Measurements from ENCODE around the gene SDHAF4. TPM values are rescaled to one million over a fixed set of nuclear protein-coding genes. Genes with fewer than 3 reads are reported as not detected.
"Not testable (repeated sequence)": the region's sequence is repeated elsewhere in the genome, so short reads cannot be mapped to it uniquely, and the experiment has no call there.

Gene SDHAF4
- total RNA-seq, 2 donors from 2014 or later = 9.6 to 12.0 TPM

GRCh38 chr6:70604254-70604653 is 37.5 kb downstream of the SDHAF4 start:
- no peak overlapping the region for H3K4me3 ChIP-seq
- no peak overlapping the region for H3K9ac ChIP-seq (ENCODE audit: low read depth in 2 of 2, low read length in 2 of 2)
- no peaks in the 10 kb centered on the region for H3K9me3 ChIP-seq
- DNase-seq = no peak
- H3K27ac ChIP-seq = no peak overlapping the region
- H3K4me1 ChIP-seq = no peaks in the 10 kb centered on the region
- TF ChIP-seq CTCF (IDR thresholded peaks at IDR 0.05) = no peak
- no peaks in the 10 kb centered on the region for H3K27me3 ChIP-seq
- H3K36me3 ChIP-seq = no peaks in the 10 kb centered on the region
- intact Hi-C loops (cut with DNase I) = no loop called here

- intact Hi-C loops (cut with DNase I); H3K27me3 ChIP-seq; H3K27ac ChIP-seq; H3K4me1 ChIP-seq; H3K9ac ChIP-seq (ENCODE audit: low read depth in 2 of 2, low read length in 2 of 2); H3K4me3 ChIP-seq; DNase-seq; H3K36me3 ChIP-seq; H3K9me3 ChIP-seq: not testable (repeated sequence)
These were observed 40.6 kb downstream of the SDHAF4 start for GRCh38 chr6:70607371-70607770.

- H3K4me3 ChIP-seq; H3K36me3 ChIP-seq; H3K9ac ChIP-seq (ENCODE audit: low read depth in 2 of 2, low read length in 2 of 2); DNase-seq; H3K27me3 ChIP-seq; H3K4me1 ChIP-seq; intact Hi-C loops (cut with DNase I); H3K9me3 ChIP-seq; H3K27ac ChIP-seq: not testable (repeated sequence)
These were observed 42.5 kb downstream of the SDHAF4 start for GRCh38 chr6:70609181-70609580.

GRCh38 chr6:70616728-70617260 is 50.1 kb downstream of the SDHAF4 start:
- no peak overlapping the region for H3K4me3 ChIP-seq
- H3K9me3 ChIP-seq = no peaks in the 10 kb centered on the region
- DNase-seq = peak; percentile 29
- intact Hi-C loops (cut with DNase I) = no loop called here
- H3K9ac ChIP-seq (ENCODE audit: low read depth in 2 of 2, low read length in 2 of 2) = no peak overlapping the region
- no peaks in the 10 kb centered on the region for H3K4me1 ChIP-seq
- H3K27me3 ChIP-seq = no peaks in the 10 kb centered on the region
- no peak overlapping the region for H3K27ac ChIP-seq
- no peaks in the 10 kb centered on the region for H3K36me3 ChIP-seq
- TF ChIP-seq CTCF (IDR thresholded peaks at IDR 0.05) = no peak

- intact Hi-C loops (cut with DNase I) = no loop called here
- Histone ChIP-seq H3K4me1 (no peaks in the 10 kb centered on the region), H3K36me3 (no peaks in the 10 kb centered on the region), H3K9ac (ENCODE audit: low read depth in 2 of 2, low read length in 2 of 2) (no peak overlapping the region), H3K27me3 (no peaks in the 10 kb centered on the region), H3K4me3 (no peak overlapping the region), H3K9me3 (no peaks in the 10 kb centered on the region), H3K27ac (no peak overlapping the region)
- TF ChIP-seq CTCF (IDR thresholded peaks at IDR 0.05) = no peak
- DNase-seq = no peak
These were observed 54.0 kb downstream of the SDHAF4 start for GRCh38 chr6:70620746-70621145.

- Histone ChIP-seq H3K4me1 (no peaks in the 10 kb centered on the region), H3K27ac (no peak overlapping the region)
These were observed 55.7 kb downstream of the SDHAF4 start for GRCh38 chr6:70622461-70622860.

More at GRCh38 chr6:70622461-70622860, 55.7 kb downstream of the SDHAF4 start:
- no peak overlapping the region for H3K9ac ChIP-seq (ENCODE audit: low read depth in 2 of 2, low read length in 2 of 2)
- DNase-seq = no peak
- intact Hi-C loops (cut with DNase I) = no loop called here
- H3K36me3 ChIP-seq = no peaks in the 10 kb centered on the region
- H3K4me3 ChIP-seq = no peak overlapping the region
- no peaks in the 10 kb centered on the region for H3K9me3 ChIP-seq
- no peaks in the 10 kb centered on the region for H3K27me3 ChIP-seq
- TF ChIP-seq CTCF (IDR thresholded peaks at IDR 0.05) = no peak
